ENCODE measurements around the gene CHTF8. TPM values are rescaled to one million over a fixed set of nuclear protein-coding genes. Genes with fewer than 3 reads are reported as not detected.

The CHTF8 gene, protein sequence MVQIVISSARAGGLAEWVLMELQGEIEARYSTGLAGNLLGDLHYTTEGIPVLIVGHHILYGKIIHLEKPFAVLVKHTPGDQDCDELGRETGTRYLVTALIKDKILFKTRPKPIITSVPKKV
- 100 to 1,000 TPM; 113 to 136 (median 126) TPM for polyA plus RNA-seq (ENCODE audit: insufficient read depth in 1 of 5, insufficient read length in 5 of 5, low replicate concordance in 1 of 5)
- long read RNA-seq, donor 1, transcript CHTF8-205 (3 exons, 856 nt) = minor isoform, 18 of 132 reads
- long read RNA-seq, donor 1, transcript CHTF8-201 (1 exons, 2,561 nt) = major isoform, 81 of 132 reads
- long read RNA-seq, donor 1, transcript CHTF8-203 (4 exons, 2,903 nt) = minor isoform, 24 of 132 reads
- long read RNA-seq, donor 1, transcript CHTF8-207 (3 exons, 475 nt) = minor isoform, 5 of 132 reads
- long read RNA-seq, donor 1, partial matches to known transcripts = 0 of 132 reads
- long read RNA-seq, donor 1, other reads (novel, unspliced or antisense) = 0 of 132 reads
- long read RNA-seq, donor 2, transcript CHTF8-205 (3 exons, 856 nt) = minor isoform, 5 of 45 reads
- long read RNA-seq, donor 2, transcript CHTF8-203 (4 exons, 2,903 nt) = minor isoform, 8 of 45 reads
- long read RNA-seq, donor 2, transcript CHTF8-201 (1 exons, 2,561 nt) = major isoform, 27 of 45 reads
- long read RNA-seq, donor 2, partial matches to known transcripts = 0 of 45 reads
- long read RNA-seq, donor 2, other reads (novel, unspliced or antisense) = 0 of 45 reads
- long read RNA-seq, donor 3, transcript CHTF8-201 (1 exons, 2,561 nt) = major isoform, 66 of 139 reads
- long read RNA-seq, donor 3, transcript CHTF8-203 (4 exons, 2,903 nt) = minor isoform, 7 of 139 reads
- long read RNA-seq, donor 3, transcript CHTF8-205 (3 exons, 856 nt) = minor isoform, 9 of 139 reads
- long read RNA-seq, donor 3, partial matches to known transcripts = 43 of 139 reads
- long read RNA-seq, donor 3, other reads (novel, unspliced or antisense) = 5 of 139 reads
- long read RNA-seq, donor 4, transcript CHTF8-201 (1 exons, 2,561 nt) = major isoform, 42 of 60 reads
- long read RNA-seq, donor 4, transcript CHTF8-205 (3 exons, 856 nt) = minor isoform, 7 of 60 reads
- long read RNA-seq, donor 4, transcript CHTF8-203 (4 exons, 2,903 nt) = minor isoform, 6 of 60 reads
- long read RNA-seq, donor 4, partial matches to known transcripts = 0 of 60 reads
- long read RNA-seq, donor 4, other reads (novel, unspliced or antisense) = 0 of 60 reads
- long read RNA-seq, donor 5, transcript CHTF8-203 (4 exons, 2,903 nt) = minor isoform, 17 of 130 reads
- long read RNA-seq, donor 5, transcript CHTF8-205 (3 exons, 856 nt) = minor isoform, 9 of 130 reads
- long read RNA-seq, donor 5, transcript CHTF8-202 (4 exons, 1,073 nt) = minor isoform, 7 of 130 reads
- long read RNA-seq, donor 5, transcript CHTF8-201 (1 exons, 2,561 nt) = major isoform, 74 of 130 reads
- long read RNA-seq, donor 5, partial matches to known transcripts = 18 of 130 reads
- long read RNA-seq, donor 5, other reads (novel, unspliced or antisense) = 0 of 130 reads
- long read RNA-seq, donor 6, transcript CHTF8-203 (4 exons, 2,903 nt) = minor isoform, 32 of 112 reads
- long read RNA-seq, donor 6, transcript CHTF8-201 (1 exons, 2,561 nt) = major isoform, 56 of 112 reads
- long read RNA-seq, donor 6, transcript CHTF8-205 (3 exons, 856 nt) = minor isoform, 12 of 112 reads
- long read RNA-seq, donor 6, transcript CHTF8-202 (4 exons, 1,073 nt) = minor isoform, 9 of 112 reads
- long read RNA-seq, donor 6, partial matches to known transcripts = 0 of 112 reads
- long read RNA-seq, donor 6, other reads (novel, unspliced or antisense) = 0 of 112 reads
- long read RNA-seq, donor 7, transcript CHTF8-205 (3 exons, 856 nt) = minor isoform, 17 of 119 reads
- long read RNA-seq, donor 7, transcript CHTF8-201 (1 exons, 2,561 nt) = major isoform, 58 of 119 reads
- long read RNA-seq, donor 7, transcript CHTF8-202 (4 exons, 1,073 nt) = minor isoform, 8 of 119 reads
- long read RNA-seq, donor 7, transcript CHTF8-203 (4 exons, 2,903 nt) = minor isoform, 19 of 119 reads
- long read RNA-seq, donor 7, partial matches to known transcripts = 9 of 119 reads
- long read RNA-seq, donor 7, other reads (novel, unspliced or antisense) = 0 of 119 reads
- long read RNA-seq, donor 8, transcript CHTF8-203 (4 exons, 2,903 nt) = minor isoform, 8 of 42 reads
- long read RNA-seq, donor 8, transcript CHTF8-201 (1 exons, 2,561 nt) = major isoform, 18 of 42 reads
- long read RNA-seq, donor 8, partial matches to known transcripts = 8 of 42 reads
- long read RNA-seq, donor 8, other reads (novel, unspliced or antisense) = 0 of 42 reads

DNA sequence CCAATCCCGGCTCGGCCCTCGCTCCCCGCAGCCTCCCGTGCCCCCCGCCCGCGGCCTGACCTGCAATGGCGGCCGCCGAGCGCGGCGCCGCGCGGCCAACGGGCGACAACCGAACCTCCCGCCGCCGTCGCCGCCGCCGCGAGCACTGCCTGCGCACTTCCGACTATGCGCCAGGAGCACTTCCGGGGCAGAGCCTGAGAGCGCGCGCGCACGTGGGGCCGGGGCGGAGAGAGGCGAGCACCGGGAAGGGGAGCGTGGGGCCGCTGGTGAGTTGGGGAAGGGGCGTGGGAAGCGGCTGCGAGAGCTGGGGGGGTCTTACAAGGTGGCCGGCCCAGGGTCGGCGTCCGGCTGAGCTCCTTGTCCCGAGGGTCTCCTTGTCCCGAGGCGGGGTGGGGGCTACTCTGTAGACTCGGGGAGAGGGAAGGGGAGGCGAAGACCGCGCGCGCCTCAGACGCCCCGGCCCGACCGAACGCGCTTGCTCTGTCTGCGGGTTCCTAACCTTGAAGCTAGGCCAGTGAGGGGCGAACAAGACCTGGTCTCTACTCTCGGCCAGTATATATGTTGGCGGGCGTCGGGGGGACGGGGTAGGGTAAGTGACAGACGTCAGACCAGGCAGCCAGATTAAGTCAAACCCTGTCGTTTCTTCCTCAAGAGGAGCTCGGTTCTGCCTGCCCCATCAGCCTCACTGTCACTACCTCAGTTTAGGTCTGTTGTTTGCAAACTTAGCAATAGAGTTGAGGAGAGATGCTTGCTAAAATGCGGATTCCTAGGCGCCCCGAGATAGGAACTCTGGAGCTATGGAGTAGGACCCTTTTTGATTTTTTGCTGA is at the start of gene CHTF8, which contains the start of gene UTP4:
CHTF8 (minus strand) TSS at position 165 of the 829 bp plus-strand sequence. CDS start 11,130 bp downstream, outside the sequence.
UTP4 (plus strand) TSS at position 226 of the 829 bp plus-strand sequence. CDS start 811 bp downstream, outside the sequence.
- peak; percentile 76 to 80 for DNase-seq

DNA sequence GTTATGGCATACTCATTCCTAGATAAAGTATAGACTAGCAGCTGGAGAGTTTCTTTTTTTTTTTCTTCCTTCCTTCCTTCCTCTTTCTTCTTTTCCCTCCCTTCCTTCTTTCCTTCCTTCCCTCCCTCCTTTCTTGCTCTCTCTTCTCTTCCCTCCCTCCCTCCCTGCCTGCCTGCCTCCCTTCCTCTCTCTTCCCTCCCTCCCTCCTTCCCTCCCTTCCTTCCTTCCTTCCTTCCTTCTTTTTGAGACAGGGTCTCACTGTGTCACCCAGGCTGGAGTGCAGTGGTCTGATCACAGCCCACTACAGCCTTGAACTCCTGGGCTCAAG is 47.6 kb upstream of the CHTF8 start:
- DNase-seq = no peak

- peak; percentile 91 to 93 for DNase-seq
Measured at GRCh38 chr16:69179328-69180010, 47.1 kb upstream of the CHTF8 start.

DNA sequence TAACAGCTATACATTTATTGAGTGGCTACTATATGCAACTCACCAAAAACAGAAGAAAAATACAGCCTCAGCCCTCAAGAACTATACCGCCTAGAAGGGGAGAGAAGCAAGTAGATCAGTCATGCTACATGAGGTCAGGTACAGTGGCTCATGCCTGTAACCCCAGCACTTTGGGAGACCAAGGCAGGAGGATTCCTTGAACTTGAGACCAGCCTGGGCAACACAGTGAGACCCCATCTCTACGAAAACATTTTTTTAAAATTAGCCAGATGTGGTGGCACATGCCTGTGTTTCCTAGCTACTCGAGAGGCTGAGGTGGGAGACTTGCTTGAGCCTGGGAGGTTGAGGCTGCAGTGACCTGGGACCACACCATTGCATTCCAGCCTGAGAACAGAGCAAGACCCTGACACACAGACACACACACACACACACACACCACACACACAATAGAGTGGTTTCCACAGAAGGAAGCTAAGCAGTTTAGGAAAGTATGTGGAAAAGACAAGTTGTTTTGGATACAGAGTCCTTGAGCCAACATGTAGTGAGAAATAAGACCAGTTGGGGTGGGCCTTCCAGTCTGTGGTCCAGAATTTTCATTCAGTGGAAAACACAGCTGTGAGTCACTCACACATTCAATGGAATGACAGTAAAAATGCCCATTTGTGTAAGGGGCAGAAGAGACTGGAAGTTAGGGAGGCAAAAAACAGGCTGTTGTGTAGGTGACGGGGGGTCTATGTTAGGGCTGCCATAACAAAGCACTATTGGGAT is 43.8 kb upstream of the CHTF8 start:
- no peak for DNase-seq

GRCh38 chr16:69171325-69172084 is 39.1 kb upstream of the CHTF8 start:
- DNase-seq = no peak

GRCh38 chr16:69169607-69170352 is 37.4 kb upstream of the CHTF8 start:
- DNase-seq = no peak

DNA sequence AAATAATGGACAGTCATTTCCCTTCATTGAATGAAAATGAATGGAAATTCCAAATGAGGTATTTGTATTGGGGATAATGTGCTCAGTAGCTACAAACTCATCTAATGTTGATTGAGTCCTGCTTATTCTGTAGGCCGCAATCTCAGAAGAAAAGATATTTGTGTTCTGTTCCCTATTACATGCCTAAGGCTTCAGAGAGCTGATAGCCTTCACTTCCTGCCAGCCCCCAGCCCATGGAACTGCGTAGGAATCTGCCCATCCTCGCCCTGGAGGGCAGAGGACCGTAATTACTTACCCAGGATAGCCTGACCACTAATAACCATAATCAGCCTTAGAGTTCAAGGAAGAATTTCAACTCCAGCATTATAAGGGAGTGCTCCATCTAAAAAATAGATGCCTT is 36.7 kb upstream of the CHTF8 start:
- DNase-seq = no peak

DNA sequence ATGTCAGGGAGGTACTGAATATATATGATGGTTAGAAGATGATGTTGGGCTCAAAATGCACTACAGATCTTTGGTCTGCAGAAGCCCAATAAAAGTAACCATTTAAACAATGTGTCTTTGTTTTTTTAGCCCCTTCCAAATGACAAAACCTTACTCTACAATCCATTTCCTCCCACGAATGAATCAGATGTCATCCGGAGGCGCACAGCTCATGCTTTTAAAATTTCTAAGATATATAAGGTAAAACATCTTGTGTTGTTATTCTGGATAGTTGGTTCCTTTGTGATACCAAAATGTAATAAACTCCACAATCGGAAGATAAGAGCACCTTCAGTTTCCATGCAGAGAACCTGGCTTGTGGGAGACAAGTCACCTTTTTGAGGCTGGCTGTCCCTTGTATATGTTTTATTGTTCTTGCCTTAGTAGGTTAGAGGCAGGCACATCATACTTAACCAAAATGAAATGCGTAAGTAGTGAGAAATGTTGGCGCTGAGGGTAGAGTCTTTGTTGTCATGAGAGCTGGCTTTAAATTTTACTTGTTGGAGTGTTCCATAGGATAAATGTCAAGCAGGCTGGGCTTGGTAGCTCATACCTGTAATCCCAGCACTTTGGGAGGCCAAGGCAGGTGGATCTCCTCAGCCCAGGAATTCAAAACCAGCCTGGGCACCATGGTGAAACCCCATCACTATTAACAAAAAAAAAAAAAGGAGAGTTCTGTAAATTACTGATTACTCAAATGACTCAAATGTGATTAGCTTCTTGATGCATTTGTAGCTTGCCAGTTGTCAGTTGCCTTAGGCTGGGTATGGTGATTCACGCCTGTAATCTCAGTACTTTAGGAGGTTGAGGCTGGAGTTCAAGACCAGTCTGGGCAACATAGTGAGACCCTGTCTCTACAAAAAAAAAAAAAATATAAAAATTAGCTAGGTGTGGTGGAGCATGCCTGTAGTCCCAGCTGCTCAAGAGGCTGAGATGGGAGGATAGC is 34.9 kb upstream of the CHTF8 start:
- no peak for DNase-seq

- DNase-seq = peak in 1 of 2 donors; percentile 51
Measured at GRCh38 chr16:69166221-69166833, 33.9 kb upstream of the CHTF8 start.

GRCh38 chr16:69165584-69165983 is 33.2 kb upstream of the CHTF8 start:
- no peak for DNase-seq

GRCh38 chr16:69160192-69160591 is 27.8 kb upstream of the CHTF8 start:
- no peak for DNase-seq

- no peak for DNase-seq
Measured at GRCh38 chr16:69157196-69157595, 24.8 kb upstream of the CHTF8 start.

DNA sequence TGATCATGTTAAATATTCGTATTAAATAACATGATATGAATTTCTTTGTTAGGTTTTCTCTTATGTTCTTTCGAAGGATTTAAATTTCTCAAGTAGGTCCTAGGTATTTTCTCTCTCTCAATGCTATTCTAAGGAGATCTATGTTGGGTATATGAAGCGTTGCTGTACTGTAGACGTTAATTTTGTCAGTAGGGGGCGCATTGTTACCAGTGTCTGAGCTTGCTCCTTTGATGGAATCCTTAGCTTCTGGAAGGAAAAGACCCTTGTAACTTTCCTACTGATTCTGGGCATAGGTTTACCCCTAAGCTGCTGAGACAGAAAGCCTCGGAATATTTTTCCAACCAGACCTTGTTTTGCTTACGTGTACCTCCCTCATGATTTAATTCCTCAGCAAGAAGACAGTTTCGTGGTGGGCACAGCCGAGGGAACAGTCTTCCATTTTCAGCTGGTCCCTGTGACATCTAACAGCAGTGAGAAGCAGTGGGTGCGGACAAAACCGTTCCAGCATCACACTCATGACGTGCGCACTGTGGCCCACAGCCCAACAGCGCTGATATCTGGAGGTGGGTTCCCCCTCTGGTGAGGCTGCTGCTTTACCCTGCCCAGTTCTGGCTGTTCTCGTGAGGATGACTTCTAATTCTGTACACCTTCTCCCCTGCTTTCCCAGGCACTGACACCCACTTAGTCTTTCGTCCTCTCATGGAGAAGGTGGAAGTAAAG is 17.9 kb upstream of the CHTF8 start:
- DNase-seq = peak; percentile 63 to 82

Data from right lung (tissue), 10 donors.